ELF-1 (cell line): ENCODE data around the gene EHD3.
A peak's percentile ranks its signal among the peaks of the same experiment; 100 is the strongest.
"Not testable (repeated sequence)": the region's sequence is repeated elsewhere in the genome, so short reads cannot be mapped to it uniquely, and the experiment has no call there.

Experiments used
- DNase-seq: peaks from one replicate; pipeline ENCODE4 v3.0.0-alpha.2; 2016; ENCODE audit warnings: low read depth, low spot score

The EHD3 gene

GRCh38 chr2:31254237-31255203 is 20.6 kb downstream of the EHD3 start:
- no peak for DNase-seq

DNA sequence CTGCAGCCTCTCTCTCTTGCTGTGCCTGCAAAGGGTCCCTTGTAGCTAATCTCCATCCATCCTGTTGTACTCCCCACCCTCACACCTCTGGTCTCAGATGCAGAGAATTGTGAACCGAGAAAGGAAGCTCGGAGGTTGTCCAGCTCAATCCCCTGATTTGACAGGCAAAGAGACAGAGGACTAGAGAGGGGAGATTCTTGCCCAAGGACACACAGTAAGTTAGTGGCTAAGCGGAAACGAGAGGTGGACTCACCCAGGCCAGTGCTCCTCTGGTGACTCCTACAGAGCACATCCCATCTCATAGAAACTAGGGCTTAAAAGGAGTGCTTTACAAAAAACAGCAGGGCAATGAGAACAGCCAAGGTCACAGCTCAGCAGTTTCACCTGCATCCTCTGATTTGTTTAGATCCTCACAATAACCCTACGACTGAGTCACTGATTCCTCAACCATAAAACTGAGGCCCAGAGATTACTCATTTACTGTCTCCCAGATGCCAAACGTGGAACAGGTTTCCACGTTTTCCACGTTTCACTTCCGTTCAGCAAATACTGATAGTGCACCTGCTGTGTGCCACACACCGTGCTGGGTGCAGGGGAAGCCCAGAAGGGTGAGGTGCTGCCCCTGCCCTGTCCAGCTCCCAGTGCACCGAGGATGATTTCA is 22.1 kb downstream of the EHD3 start:
- DNase-seq: no peak

DNA sequence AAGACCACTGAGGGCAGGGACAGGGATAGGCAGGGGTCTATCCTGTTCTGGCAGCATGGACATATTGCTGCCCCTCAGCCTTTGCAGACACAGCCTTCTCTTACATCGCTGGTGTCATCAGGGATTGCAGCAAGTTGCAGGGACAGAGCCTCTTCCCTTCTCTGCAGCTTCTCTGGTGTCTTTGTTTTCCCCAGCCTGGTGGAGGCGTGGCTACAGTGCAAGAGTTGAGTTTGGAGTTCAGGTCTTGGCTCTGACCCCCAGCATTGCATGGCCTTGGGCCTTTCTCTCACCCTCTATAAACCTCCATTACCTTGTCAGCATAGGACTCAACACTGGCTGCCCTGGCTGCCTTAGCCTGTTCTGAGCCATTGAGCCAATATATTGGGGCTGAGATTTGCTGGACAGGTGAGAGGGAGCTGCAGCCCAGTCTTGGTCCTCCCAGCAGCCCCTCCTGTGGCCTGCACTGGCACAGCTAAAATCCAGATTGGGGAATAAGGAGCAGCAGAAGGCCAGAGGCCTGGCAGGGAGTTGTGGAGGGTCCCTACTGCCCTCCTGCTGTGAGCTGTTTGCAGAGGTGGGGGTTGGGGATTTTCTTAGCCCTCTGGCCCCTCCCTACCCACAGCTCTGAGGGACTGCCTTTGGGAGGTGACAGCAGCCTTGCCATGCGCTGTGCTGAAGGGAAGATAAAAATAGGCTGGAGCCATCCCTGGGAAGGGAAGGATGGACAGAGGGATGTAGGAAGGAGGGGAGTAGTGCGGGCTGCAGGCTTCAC is 22.8 kb downstream of the EHD3 start:
- peak; percentile 79 for DNase-seq

DNA sequence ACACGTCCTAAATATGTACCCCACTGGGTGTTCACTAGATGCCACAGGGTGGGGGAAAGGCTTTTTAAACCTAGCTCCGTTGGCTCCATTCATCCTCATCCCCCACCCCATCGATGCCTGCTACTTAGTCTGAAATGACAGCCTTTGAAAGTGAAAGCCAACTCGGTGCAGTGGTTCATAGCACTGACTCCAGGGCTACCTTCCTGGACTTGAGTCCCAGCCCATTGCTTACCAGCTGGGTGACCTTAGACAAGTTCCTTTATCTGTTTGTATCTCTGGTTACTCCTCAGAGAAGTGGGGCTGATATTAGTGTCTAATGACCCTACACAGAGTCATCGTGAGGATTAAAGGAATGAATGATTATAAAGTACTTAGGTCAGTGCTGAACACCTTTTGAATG is 24.4 kb downstream of the EHD3 start:
- DNase-seq: no peak

DNA sequence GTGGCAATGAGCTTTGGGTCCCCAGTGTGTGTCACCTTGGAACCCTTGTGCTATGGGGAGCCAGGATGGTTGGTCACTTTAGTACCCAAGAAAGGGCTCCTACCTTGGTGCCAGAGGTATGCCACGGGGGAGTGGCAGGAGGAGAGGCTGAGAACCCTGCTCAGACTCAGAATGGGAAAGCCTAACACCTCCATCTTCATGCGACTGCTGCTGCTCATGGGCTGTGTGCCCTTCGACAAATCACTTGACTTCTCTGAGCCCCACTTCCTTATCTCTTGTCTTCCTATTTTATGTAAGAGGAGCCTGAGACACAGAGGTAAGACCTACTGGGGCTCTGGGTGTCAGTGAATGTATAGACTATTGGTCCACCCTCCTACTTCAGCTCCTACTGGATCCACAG is 25.1 kb downstream of the EHD3 start:
- no peak for DNase-seq

DNA sequence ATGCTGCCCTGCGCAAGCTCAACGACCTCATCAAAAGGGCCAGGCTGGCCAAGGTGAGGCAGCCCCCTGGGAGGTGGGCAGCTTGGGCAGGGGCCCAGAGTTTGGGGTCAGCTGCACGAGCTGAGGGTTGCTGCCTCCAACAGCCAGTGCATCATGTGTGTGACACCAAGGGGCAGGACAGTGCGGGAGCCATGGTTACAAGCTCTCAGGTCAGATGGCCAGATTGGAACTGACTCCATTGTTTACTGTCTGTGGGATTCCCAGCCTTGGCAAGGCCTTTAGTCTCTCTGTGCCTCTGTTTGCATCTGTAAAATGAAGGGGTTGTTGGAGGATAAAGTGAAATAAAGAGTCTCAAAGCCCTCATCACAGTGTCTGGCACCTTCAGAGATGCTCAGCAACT is 26.9 kb downstream of the EHD3 start:
- no peak for DNase-seq

DNA sequence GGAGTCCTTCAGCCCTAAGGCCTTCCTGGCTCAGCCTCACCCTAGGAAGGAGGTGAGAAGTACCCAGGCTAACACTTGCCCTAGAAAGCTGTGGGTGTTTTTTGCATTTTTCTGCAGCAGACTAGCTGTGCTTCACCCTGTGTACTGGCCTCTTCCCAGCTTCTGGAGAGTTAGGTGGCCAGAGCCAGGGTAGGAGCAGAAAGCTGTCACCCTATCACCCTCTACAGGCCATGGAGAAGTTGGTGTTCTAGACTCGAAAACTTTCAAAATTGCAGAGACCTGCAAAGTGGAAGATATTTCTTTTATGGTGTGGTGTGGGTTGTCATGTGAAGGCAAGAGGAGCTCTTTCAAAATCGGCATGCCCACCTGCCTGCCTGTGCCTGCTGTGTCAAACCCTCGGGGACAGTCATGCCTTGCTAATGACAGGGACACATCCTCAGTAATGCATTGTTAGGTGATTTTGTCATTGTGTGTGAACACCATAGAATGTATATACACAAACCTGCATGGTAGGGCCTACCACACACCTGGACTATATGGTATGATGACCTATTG is 29.8 kb downstream of the EHD3 start:
- no peak for DNase-seq

DNA sequence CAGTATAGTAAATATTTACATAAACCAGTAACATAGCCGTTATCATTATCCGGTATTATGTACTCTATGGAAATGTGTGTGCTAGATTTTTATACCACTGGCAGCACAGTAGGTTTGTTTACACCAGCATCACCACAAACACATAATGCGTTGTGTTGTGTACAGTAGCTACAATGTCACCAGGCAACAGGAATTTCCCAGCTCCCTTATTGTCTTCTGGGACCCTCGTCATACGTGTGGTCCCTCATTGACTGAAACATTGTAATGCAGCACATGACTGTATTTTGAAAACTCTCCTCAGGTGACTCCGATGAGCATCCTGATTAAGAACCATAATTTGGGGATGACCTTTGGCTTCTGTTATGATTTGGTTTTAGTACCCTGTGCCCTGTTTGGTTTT is 31.3 kb downstream of the EHD3 start:
- no peak for DNase-seq

- no peak for DNase-seq
Observed at GRCh38 chr2:31266804-31267203, 32.9 kb downstream of the EHD3 start.

DNA sequence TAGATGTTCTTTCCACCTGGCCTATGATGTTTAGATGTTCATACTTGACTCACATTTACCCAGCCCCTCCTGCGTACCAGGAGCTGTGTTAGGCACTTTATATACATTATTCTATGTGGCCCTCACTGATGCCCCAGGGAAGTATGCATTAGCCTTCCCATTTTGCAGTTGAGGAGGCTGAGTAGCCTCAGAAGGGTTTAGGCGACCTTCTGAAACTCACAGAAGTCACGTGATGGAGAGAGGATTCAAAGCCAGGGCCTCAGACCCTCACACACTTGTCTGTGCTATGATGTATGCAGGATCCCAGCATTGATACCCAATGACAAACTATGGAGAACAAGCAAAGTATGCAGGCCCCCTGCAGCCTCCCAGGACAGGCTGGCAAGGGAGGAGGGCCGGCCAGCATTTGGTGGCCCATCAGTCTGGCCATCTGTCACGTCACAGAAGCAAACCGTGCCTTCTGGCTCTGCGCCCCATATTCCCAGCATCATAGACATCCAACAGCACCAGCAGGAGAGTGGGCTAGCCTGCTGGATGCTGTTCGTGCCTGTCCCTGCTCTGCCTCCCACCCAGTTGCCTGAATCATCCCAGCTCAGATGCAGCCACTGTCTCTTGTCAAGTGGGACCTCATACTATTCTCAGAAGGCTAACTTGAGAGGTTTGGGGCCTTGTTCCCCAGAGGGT is 33.6 kb downstream of the EHD3 start:
- no peak for DNase-seq

GRCh38 chr2:31268344-31268743 is 34.4 kb downstream of the EHD3 start:
- peak; percentile 31 for DNase-seq

DNA sequence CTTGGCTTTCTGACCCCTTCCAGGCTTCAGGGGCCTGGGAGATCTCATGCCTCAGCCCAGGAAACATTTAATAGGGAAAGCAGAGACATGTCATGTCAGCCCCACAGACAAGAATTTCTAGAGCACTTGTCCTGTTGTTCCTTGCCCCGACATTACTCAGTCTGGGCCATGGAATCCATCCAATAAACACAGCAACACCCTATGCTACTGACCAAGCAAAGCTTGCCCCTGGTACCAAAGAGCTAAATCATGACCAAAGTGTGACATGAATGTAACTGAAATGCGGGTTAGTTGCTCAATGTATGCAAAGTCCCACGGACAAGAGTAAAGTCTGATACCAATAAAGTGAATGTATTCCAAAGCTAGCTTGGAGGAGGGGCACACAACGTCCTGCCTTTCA is 35.1 kb downstream of the EHD3 start:
- no peak for DNase-seq

DNA sequence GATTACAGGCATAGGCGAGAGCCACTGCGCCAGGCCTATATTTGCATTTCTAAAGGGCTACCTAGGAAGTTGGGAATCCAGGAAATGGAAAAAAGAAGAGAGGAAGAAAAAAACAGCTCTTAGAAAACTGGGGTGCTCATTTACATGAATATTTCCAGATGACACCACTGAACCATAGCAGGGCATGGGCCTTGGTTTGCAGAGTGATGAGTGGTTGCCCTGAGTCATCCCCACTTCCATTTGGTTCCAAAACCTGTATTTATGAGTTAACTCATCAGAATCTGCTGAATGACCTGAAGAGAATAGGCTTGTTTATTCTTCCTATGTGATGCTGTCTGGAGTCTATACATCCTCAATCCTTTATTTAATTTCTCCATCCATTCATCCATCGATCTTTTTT is 36.2 kb downstream of the EHD3 start:
- no peak for DNase-seq

- no peak for DNase-seq
Observed at GRCh38 chr2:31270822-31271231, 36.9 kb downstream of the EHD3 start.

DNA sequence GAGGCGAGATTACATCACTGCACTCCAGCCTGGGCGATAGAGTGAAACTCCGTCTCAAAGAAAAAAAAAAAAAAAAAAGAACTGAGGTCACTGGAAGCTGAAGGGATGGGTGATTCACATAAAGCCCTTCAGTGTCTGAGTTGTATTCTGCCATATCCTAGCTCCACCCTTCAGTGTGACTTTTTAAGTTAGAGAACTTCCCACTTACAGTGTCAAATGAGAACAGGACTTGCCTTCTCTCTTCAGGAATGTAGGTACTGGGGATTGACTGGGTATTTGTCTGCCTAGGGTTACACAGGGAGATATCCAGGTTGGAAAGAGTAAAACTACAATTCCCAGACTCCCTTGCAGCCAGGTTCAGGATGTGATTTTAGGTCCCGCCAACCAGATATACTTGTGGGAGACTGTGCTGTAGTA is 37.9 kb downstream of the EHD3 start:
- DNase-seq: peak; percentile 21

DNA sequence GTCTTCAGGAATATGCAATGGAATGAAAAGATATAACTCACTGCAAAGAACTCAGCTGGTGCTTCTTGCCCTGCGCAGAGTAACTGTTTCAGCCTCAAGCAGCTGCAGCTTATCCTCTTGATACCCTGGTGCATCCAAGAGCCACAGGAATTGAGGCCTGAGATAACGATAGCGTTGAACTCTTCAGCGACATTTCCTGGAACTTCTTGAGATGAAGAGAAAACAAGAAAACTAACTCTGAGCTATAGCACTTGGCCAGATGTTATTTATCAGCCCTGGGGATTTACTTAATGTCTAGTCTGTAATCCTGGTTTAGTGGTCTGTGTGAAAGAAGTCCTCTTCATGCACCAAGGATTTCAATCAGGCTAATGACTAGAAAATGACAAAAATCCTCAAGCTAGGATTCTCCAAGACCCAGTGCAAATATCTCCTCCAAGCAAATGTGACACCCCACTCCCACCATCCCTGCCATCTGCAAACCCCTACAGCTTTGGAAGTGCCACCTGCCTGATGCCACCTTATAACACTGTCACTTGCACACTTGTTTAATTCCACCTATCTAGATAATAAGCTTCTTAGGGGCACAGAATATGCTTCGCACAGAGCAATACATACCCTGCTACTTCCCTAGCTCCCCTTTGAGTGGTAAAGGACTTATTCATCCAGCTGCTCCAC is 40.6 kb downstream of the EHD3 start:
- DNase-seq: no peak

DNA sequence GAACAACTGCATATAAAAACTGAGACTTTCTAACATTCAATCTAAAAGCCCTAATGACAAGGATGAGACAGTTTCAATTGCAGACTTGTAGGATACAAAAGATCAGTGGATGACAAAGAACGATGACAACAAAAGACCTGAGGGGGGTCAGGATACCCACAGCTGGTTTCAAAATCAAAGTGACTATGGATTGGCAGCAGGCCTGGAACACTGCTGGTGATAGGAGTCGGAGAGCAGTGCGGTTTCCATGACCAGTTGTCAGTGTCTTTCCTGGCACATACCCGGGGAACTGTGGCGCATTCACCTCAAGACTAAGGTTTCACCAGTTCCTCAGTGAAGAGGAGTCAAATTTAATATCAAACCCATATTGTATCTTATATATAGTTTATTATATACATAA is 42.0 kb downstream of the EHD3 start:
- DNase-seq: no peak

GRCh38 chr2:31277621-31278020 is 43.7 kb downstream of the EHD3 start:
- no peak for DNase-seq

DNA sequence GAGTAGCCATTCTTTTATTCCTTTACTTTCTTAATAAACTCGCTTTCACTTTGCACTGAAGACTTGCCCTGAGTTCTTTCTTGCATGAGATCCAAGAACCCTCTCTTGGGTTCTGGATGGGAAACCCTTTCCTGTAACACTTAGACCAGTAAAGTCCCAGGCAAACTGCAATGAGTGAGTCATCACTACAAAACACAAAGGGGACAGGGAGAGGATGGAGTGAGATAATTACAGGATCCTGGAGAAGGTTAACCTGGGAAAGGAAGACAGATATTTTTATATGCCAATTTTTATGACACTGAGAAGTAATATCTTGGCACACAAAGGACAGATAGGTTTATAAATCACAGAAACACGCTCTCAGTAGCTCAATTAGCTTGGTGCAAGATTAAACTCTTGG is 48.7 kb downstream of the EHD3 start:
- no peak for DNase-seq

GRCh38 chr2:31283193-31283919 is 49.4 kb downstream of the EHD3 start:
- DNase-seq: not testable (repeated sequence)
